HCT116 (cell line): ENCODE data around the gene TACC2.

Experiments used
- ATF3 ChIP-seq: IDR thresholded peaks from 2 replicates; pipeline ENCODE4 v1.6.1; 2012
- CTCF ChIP-seq, 3 experiments: fragments of 200-600 bp in 1 of 3; sonication (generic) in 1 of 3; IDR thresholded peaks in 2 of 3; conservative IDR thresholded peaks in 1 of 3; 2 replicates each; pipeline ENCODE4 v1.5.1; 2012 to 2017; ENCODE audit warnings: low read depth in 2 of 3, low read length in 2 of 3, antibody characterized with exemption in 1 of 3, borderline replicate concordance in 1 of 3, control low read depth in 1 of 3, mild to moderate bottlenecking in 1 of 3, mixed read lengths in 1 of 3, mixed run types in 1 of 3, moderate library complexity in 1 of 3; ENCODE audit not compliant: insufficient read depth in 1 of 3
- EGR1 ChIP-seq: IDR thresholded peaks from 2 replicates; pipeline ENCODE4 v1.6.1; 2012; ENCODE audit warnings: low read depth
- ELF1 ChIP-seq: IDR thresholded peaks from 2 replicates; pipeline ENCODE4 v1.6.1; 2012; ENCODE audit warnings: low read depth, borderline replicate concordance
- EZH2 ChIP-seq: fragments of 200-600 bp; sonication (generic); IDR thresholded peaks from 2 replicates; pipeline ENCODE4 v1.6.1; 2017; ENCODE audit warnings: antibody characterized with exemption, mixed run types
- FOSL1 ChIP-seq: IDR thresholded peaks from 2 replicates; pipeline ENCODE4 v1.6.1; 2012; ENCODE audit warnings: low read depth
- JUND ChIP-seq: IDR thresholded peaks from 2 replicates; pipeline ENCODE4 v1.6.1; 2012
- POLR2A ChIP-seq: IDR thresholded peaks from 2 replicates; pipeline ENCODE4 v1.7.0; 2011; ENCODE audit warnings: borderline replicate concordance; ENCODE audit not compliant: insufficient read depth, insufficient read length; ENCODE audit errors: extremely low read depth
- POLR2AphosphoS5 ChIP-seq: IDR thresholded peaks from 2 replicates; pipeline ENCODE4 v1.6.1; 2011; ENCODE audit warnings: mild to moderate bottlenecking, low read depth, low read length, moderate library complexity
- REST ChIP-seq: IDR thresholded peaks from 2 replicates; pipeline ENCODE4 v1.6.1; 2012; ENCODE audit warnings: low read depth
- SIN3A ChIP-seq: IDR thresholded peaks from 2 replicates; pipeline ENCODE4 v1.6.1; 2012; ENCODE audit warnings: low read depth
- SRF ChIP-seq: IDR thresholded peaks from 2 replicates; pipeline ENCODE4 v1.6.1; 2012; ENCODE audit warnings: low read depth
- YY1 ChIP-seq: IDR thresholded peaks from 2 replicates; pipeline ENCODE4 v1.6.1; 2011; ENCODE audit warnings: low read length, low read depth, moderate library complexity, mild to moderate bottlenecking; ENCODE audit not compliant: insufficient replicate concordance; ENCODE audit errors: extremely low read depth

GRCh38 chr10:121976607-121977006 lies 12.4 kb upstream of the TACC2 start:
- TF ChIP-seq POLR2A (no peak), ATF3 (no peak), FOSL1 (no peak), EZH2 (no peak), YY1 (no peak), CTCF (IDR thresholded peaks at IDR 0.05 in 2 of 3, conservative IDR thresholded peaks at IDR 0.05 in 1 of 3; ENCODE audit: borderline replicate concordance in 1 of 3, insufficient read depth in 1 of 3, low read depth in 2 of 3, low read length in 2 of 3) (no peak), EGR1 (no peak), SIN3A (no peak), REST (no peak), POLR2AphosphoS5 (no peak), SRF (no peak), ELF1 (no peak), JUND (no peak)
